Kidney (tissue), 14 donors: ENCODE measurements around the gene CLEC2L. TPM values are rescaled to one million over a fixed set of nuclear protein-coding genes. Genes with fewer than 3 reads are reported as not detected.

Experiments used
- DNase-seq, 5 donors: peaks; one replicate each; pipeline ENCODE4 v3.0.0-alpha.2; 2013 to 2020
- FAIRE-seq: peaks from 2 replicates; lab custom pipeline; 2012; peaks lifted over from hg19 to GRCh38; lab: Jason Lieb, UNC
- H3K27ac ChIP-seq, 2 donors: one replicate each; pipeline ENCODE4 v1.7.0; 2013; ENCODE audit warnings: low read depth in 2 of 2, low read length in 2 of 2, inconsistent platforms in 1 of 2
- H3K27me3 ChIP-seq: one replicate; pipeline ENCODE4 v1.7.1; 2013; ENCODE audit warnings: low read length, inconsistent platforms; ENCODE audit not compliant: control insufficient read depth, insufficient read depth
- H3K36me3 ChIP-seq, 3 donors: one replicate each; pipeline versions ENCODE4 v1.7.0 to v1.7.1; 2013; ENCODE audit warnings: low read length in 3 of 3, control low read depth in 1 of 3, inconsistent platforms in 1 of 3; ENCODE audit not compliant: insufficient read depth in 3 of 3, control insufficient read depth in 2 of 3
- H3K4me1 ChIP-seq, 3 donors: one replicate each; pipeline versions ENCODE4 v1.7.0 to v1.7.1; 2013; ENCODE audit warnings: low read length in 3 of 3, inconsistent platforms in 1 of 3, low read depth in 1 of 3; ENCODE audit not compliant: control insufficient read depth in 2 of 3, insufficient read depth in 2 of 3
- H3K4me3 ChIP-seq, 3 donors: one replicate each; pipeline versions ENCODE4 v1.7.0 to v1.8.1; 2013; ENCODE audit warnings: low read length in 3 of 3, control low read depth in 1 of 3, inconsistent platforms in 1 of 3
- H3K9ac ChIP-seq, 3 donors: one replicate each; pipeline versions ENCODE4 v1.7.0 to v1.7.1; 2013; ENCODE audit warnings: low read length in 3 of 3, control low read depth in 1 of 3, inconsistent platforms in 1 of 3
- H3K9me3 ChIP-seq, 3 donors: one replicate each; pipeline versions ENCODE4 v1.7.0 to v1.7.1; 2013; ENCODE audit warnings: low read length in 3 of 3, control low read depth in 1 of 3, inconsistent platforms in 1 of 3; ENCODE audit not compliant: control insufficient read depth in 2 of 3, insufficient read depth in 1 of 3
- CTCF ChIP-seq: IDR thresholded peaks from 3 replicates; pipeline ENCODE4 v1.5.1; 2012; ENCODE audit warnings: mild to moderate bottlenecking, moderate library complexity, borderline replicate concordance; ENCODE audit not compliant: insufficient read depth; ENCODE audit errors: extremely low read depth
- intact Hi-C: fragments of 100-400 bp; cut with DNase I; formaldehyde crosslinking; loops from one replicate; pipeline ENCODE4 v1.11.1; 2022
- polyA plus RNA-seq: library from polyadenylated mRNA; stranded (reverse); fragments of 350-450 nt; fragmentation: Illumina TruSeq; extraction: RNeasy Lipid Tissue Mini Kit (QIAGEN cat#74804); gene quantifications from one replicate; pipeline ENCODE4 v1.2.3, GENCODE V29; 2014; ENCODE audit warnings: low read depth, low replicate concordance; ENCODE audit not compliant: insufficient read depth
- total RNA-seq: library from RNA; stranded (reverse); fragmentation: NEBNext Ultra II Directional; extraction: Animal tissue kit (Norgen Biotek cat#: 25700); gene quantifications from one replicate; pipeline ENCODE4 v1.2.1, GENCODE V29; 2021
- donor health status: control.
- donor health status: control.
- donor health status: control.
- donor health status: control.
- donor health status: control.
- donor health status: DM: yes; HTN: yes; CAD: no.
- donor health status: Normal renal cell carcinoma (clear cell type).

Gene CLEC2L
- total and polyA plus RNA-seq, 2 donors from 2014 or later, result not detected

GRCh38 chr7:139591550-139592195 is 68.2 kb downstream of the CLEC2L start:
- Histone ChIP-seq H3K27ac (no peak overlapping the region), H3K27me3 (no peaks in the 10 kb centered on the region), H3K9me3 (no peaks in the 10 kb centered on the region), H3K4me3 (no peak overlapping the region), H3K9ac (no peak overlapping the region), H3K36me3 (peaks cover 11 to 58% (median 46%) of the 10 kb centered on the region in 3 donors), H3K4me1 (no peaks in the 10 kb centered on the region)
- intact Hi-C loops, result no loop called here
- no peak for DNase-seq
- TF ChIP-seq CTCF, result no peak
- FAIRE-seq, result no peak

GRCh38 chr7:139592801-139593461 is 69.4 kb downstream of the CLEC2L start:
- intact Hi-C loops, result no loop called here

GRCh38 chr7:139594090-139594489 is 70.6 kb downstream of the CLEC2L start:
- intact Hi-C loops, result no loop called here
- H3K27ac ChIP-seq, result no peak overlapping the region
- H3K27me3 ChIP-seq, result no peaks in the 10 kb centered on the region
- DNase-seq (no peak), FAIRE-seq (no peak)
- H3K4me3 ChIP-seq, result no peak overlapping the region
- H3K4me1 ChIP-seq, result peaks cover 0 to 2% (median 0%) of the 10 kb centered on the region in 3 donors
- TF ChIP-seq CTCF, result no peak
- H3K36me3 ChIP-seq, result peaks cover 11 to 80% (median 53%) of the 10 kb centered on the region in 3 donors
- H3K9me3 ChIP-seq, result no peaks in the 10 kb centered on the region
- no peak overlapping the region for H3K9ac ChIP-seq

More at GRCh38 chr7:139592801-139593461, 69.4 kb downstream of the CLEC2L start:
- Histone ChIP-seq H3K4me3 (no peak overlapping the region), H3K27ac (no peak overlapping the region), H3K4me1 (no peaks in the 10 kb centered on the region), H3K9me3 (no peaks in the 10 kb centered on the region), H3K27me3 (no peaks in the 10 kb centered on the region), H3K36me3 (peaks cover 11 to 69% (median 52%) of the 10 kb centered on the region in 3 donors), H3K9ac (no peak overlapping the region)
- TF ChIP-seq CTCF, result no peak
- FAIRE-seq (no peak), DNase-seq (no peak)

Other genes starting within 250 kb of the CLEC2L start
- gene FMC1, start 182.3 kb upstream of the CLEC2L start, total RNA-seq, result 23.0 TPM
- gene FMC1, start 182.3 kb upstream of the CLEC2L start, polyA plus RNA-seq, result 109 TPM
- gene LUC7L2, start 163.8 kb upstream of the CLEC2L start, total RNA-seq, result 97.9 TPM
- gene LUC7L2, start 163.8 kb upstream of the CLEC2L start, polyA plus RNA-seq, result 33.0 TPM
- gene KLRG2, start 40.0 kb upstream of the CLEC2L start, total RNA-seq, result 4.0 TPM
- gene KLRG2, start 40.0 kb upstream of the CLEC2L start, polyA plus RNA-seq, result 2.0 TPM